Transverse colon (tissue), 4 donors: Measurements from ENCODE around the gene MAGI1. TPM values are rescaled to one million over a fixed set of nuclear protein-coding genes. Genes with fewer than 3 reads are reported as not detected.

Experiments used
- DNase-seq: peaks from one replicate; pipeline ENCODE4 v3.0.0-alpha.2; 2019
- H3K27ac ChIP-seq, 4 donors: fragments of 200-600 bp; sonication (generic); 2 replicates each; pipeline ENCODE4 v1.5.1; 2016 to 2018; ENCODE audit warnings: inconsistent platforms in 4 of 4
- H3K27me3 ChIP-seq: fragments of 200-600 bp; sonication (generic); 2 replicates; pipeline ENCODE4 v1.5.1; 2017; ENCODE audit warnings: inconsistent platforms
- H3K36me3 ChIP-seq, 4 donors: fragments of 200-600 bp; sonication (generic); 2 replicates each; pipeline ENCODE4 v1.5.1; 2017 to 2019; ENCODE audit warnings: inconsistent platforms in 4 of 4
- H3K4me1 ChIP-seq, 4 donors: fragments of 200-600 bp; sonication (generic); 2 replicates each; pipeline ENCODE4 v1.5.1; 2017 to 2020; ENCODE audit warnings: inconsistent platforms in 4 of 4
- H3K4me3 ChIP-seq, 4 donors: fragments of 200-600 bp; sonication (generic); 1 replicate in 1 of 4; 2 replicates in 3 of 4; pipeline versions ENCODE4 v1.5.1 to v1.6.1; 2017 to 2019; ENCODE audit warnings: inconsistent platforms in 4 of 4
- H3K9me3 ChIP-seq, 2 donors: fragments of 200-600 bp; sonication (generic); 2 replicates each; pipeline ENCODE4 v1.5.1; 2017 to 2019; ENCODE audit warnings: inconsistent platforms in 2 of 2
- CTCF ChIP-seq, 5 experiments: fragments of 200-600 bp in 3 of 5; fragments of 450-650 bp in 2 of 5; sonication (generic) in 3 of 5; IDR thresholded peaks; 1 replicate in 2 of 5; 2 replicates in 3 of 5; pipeline ENCODE4 v1.5.1; 2016 to 2017; ENCODE audit warnings: antibody characterized with exemption in 5 of 5, inconsistent platforms in 3 of 5, mild to moderate bottlenecking in 2 of 5, moderate library complexity in 1 of 5
- EP300 ChIP-seq: sonication (generic); formaldehyde crosslinking; IDR thresholded peaks from one replicate; pipeline ENCODE4 v1.6.1; 2017; ENCODE audit warnings: antibody characterized with exemption, low read depth
- POLR2A ChIP-seq: fragments of 450-650 bp; IDR thresholded peaks from one replicate; pipeline ENCODE4 v1.6.1; 2016; ENCODE audit warnings: antibody characterized with exemption, mild to moderate bottlenecking, moderate library complexity
- POLR2AphosphoS5 ChIP-seq, 3 donors: sonication (generic); formaldehyde crosslinking; IDR thresholded peaks; one replicate each; pipeline ENCODE4 v1.6.1; 2016; ENCODE audit warnings: antibody characterized with exemption in 3 of 3
- WGBS, 2 donors: methylation state at CpG; one replicate each; pipeline ENCODE4 v1.1.5; 2018; ENCODE audit warnings: low coverage in 1 of 2; 5-methylcytosine and 5-hydroxymethylcytosine counted together
- in situ Hi-C, 4 donors: fragments of 200-750 bp; cut with MboI; loops; one replicate each; pipeline versions ENCODE4 v1.15.0 to v1.15.1; 2017; ENCODE audit warnings: low sequenced_read_pairs in 3 of 4, low pct_ligation_motif_present in 1 of 4, low pct_unique_long_range_greater_than_20kb in 1 of 4
- intact Hi-C: fragments of 100-400 bp; cut with DNase I; formaldehyde crosslinking; loops from one replicate; pipeline ENCODE4 v1.15.1; 2023; ENCODE audit warnings: low total_unique reads
- total RNA-seq, 4 donors: library from RNA; depleted of rRNA; stranded (reverse); fragments of >200 nt; gene quantifications; one replicate each; pipeline ENCODE4 v1.1.0, GENCODE V29; 2016

Gene MAGI1
- total RNA-seq, 4 donors from 2014 or later = 50.8 to 190 (median 67.4) TPM

- 72 to 89% methylated on average over 3 of the region's 3 CpGs for WGBS, 2 donors
- Histone ChIP-seq H3K4me1 (no peaks in the 10 kb centered on the region), H3K36me3 (no peaks in the 10 kb centered on the region), H3K27me3 (no peaks in the 10 kb centered on the region), H3K9me3 (no peaks in the 10 kb centered on the region), H3K27ac (no peak overlapping the region), H3K4me3 (no peak overlapping the region)
- intact Hi-C loops = no loop called here
- DNase-seq = no peak
- in situ Hi-C loops = no loop called here
- TF ChIP-seq CTCF (IDR thresholded peaks at IDR 0.05) (no peak), POLR2A (no peak), POLR2AphosphoS5 (IDR thresholded peaks at IDR 0.05) (no peak), EP300 (no peak)
These were observed 565.0 kb downstream of the MAGI1 start for GRCh38 chr3:65473736-65474135.

DNA sequence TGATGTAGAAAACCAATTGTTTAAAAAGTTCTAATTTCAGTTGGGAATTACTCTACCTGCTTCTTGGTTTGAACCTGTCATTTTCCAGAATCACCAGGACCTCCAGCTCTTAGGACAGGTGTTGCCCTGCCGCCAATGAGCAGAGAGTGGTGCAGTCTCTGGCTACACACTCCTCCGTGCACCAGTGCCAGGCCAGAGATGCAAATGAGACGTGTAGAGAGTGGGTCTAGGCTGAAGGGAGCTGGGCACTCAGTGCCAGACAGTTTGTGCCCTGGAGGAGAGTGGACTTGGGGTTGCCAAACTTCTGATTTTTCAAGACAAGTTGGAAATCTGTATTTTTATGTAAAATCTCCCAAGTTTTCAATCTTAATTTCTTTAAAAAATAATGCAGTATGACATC, 566.2 kb downstream of the MAGI1 start:
- Histone ChIP-seq H3K4me3 (no peak overlapping the region), H3K36me3 (no peaks in the 10 kb centered on the region), H3K4me1 (no peaks in the 10 kb centered on the region), H3K27me3 (no peaks in the 10 kb centered on the region), H3K9me3 (no peaks in the 10 kb centered on the region), H3K27ac (no peak overlapping the region)
- in situ Hi-C loops (no loop called here), intact Hi-C loops (no loop called here)
- TF ChIP-seq EP300 (no peak), POLR2A (no peak), POLR2AphosphoS5 (IDR thresholded peaks at IDR 0.05) (no peak), CTCF (IDR thresholded peaks at IDR 0.05) (no peak)
- DNase-seq = no peak
- WGBS, 2 donors = 71% methylated on average over 3 of the region's 3 CpGs; no CpG with 5 or more reads in 1 of the 2 donors

- H3K9me3 ChIP-seq = no peaks in the 10 kb centered on the region
- intact Hi-C loops (no loop called here), in situ Hi-C loops (no loop called here)
- H3K4me3 ChIP-seq = no peak overlapping the region
- no peak for DNase-seq
- H3K27me3 ChIP-seq = no peaks in the 10 kb centered on the region
- no peaks in the 10 kb centered on the region for H3K36me3 ChIP-seq
- no peaks in the 10 kb centered on the region for H3K4me1 ChIP-seq
- WGBS, 2 donors = 90% methylated on average over 3 to 5 of the region's 5 CpGs
- H3K27ac ChIP-seq = no peak overlapping the region
- no peak for TF ChIP-seq POLR2AphosphoS5 (IDR thresholded peaks at IDR 0.05)
- TF ChIP-seq CTCF (IDR thresholded peaks at IDR 0.05) = no peak
- no peak for TF ChIP-seq POLR2A
- TF ChIP-seq EP300 = no peak
These were observed 572.3 kb downstream of the MAGI1 start for GRCh38 chr3:65466300-65466988.

GRCh38 chr3:65449841-65450428, 588.8 kb downstream of the MAGI1 start:
- Histone ChIP-seq H3K27ac (no peak overlapping the region), H3K36me3 (no peaks in the 10 kb centered on the region), H3K4me1 (no peaks in the 10 kb centered on the region), H3K4me3 (no peak overlapping the region), H3K9me3 (no peaks in the 10 kb centered on the region), H3K27me3 (no peaks in the 10 kb centered on the region)
- no peak for DNase-seq
- in situ Hi-C loops (loop anchor here in 3 of 4 donors (25.0 kb wide), 2 partner anchors 287 to 913 kb away; no protein-coding TSS in a partner anchor), intact Hi-C loops (no loop called here)
- 89 to 93% methylated on average over 6 of the region's 6 CpGs for WGBS, 2 donors
- TF ChIP-seq EP300 = no peak
- no peak for TF ChIP-seq CTCF (IDR thresholded peaks at IDR 0.05)
- no peak for TF ChIP-seq POLR2AphosphoS5 (IDR thresholded peaks at IDR 0.05)
- no peak for TF ChIP-seq POLR2A
